ENCODE measurements around the gene TBC1D22B. TPM values are rescaled to one million over a fixed set of nuclear protein-coding genes. Genes with fewer than 3 reads are reported as not detected.

Gene TBC1D22B
- total RNA-seq, 1 experiment from 2014 or later: 12.9 TPM

GRCh38 chr6:37332894-37333293, 75.3 kb downstream of the TBC1D22B start:
- no peak overlapping the region for H3K14ac ChIP-seq (ENCODE audit: insufficient read depth, low read length)
- no peaks in the 10 kb centered on the region for H4K20me1 ChIP-seq (ENCODE audit: control insufficient read depth, insufficient read depth, insufficient read length)
- no peak overlapping the region for H3K4me3 Mint-ChIP-seq
- H3K36me3 Mint-ChIP-seq (ENCODE audit: insufficient read depth in 1 of 3, low read depth in 3 of 3): peaks cover 9 to 29% (median 15%) of the 10 kb centered on the region in 3 experiments
- no peak overlapping the region for H3K9ac ChIP-seq (ENCODE audit: extremely low read depth, insufficient read length, low read length)
- no peaks in the 10 kb centered on the region for H3K23me2 ChIP-seq (ENCODE audit: insufficient read length, low read depth, low read length, poor library complexity, severe bottlenecking)
- no peak overlapping the region for H4K91ac ChIP-seq (ENCODE audit: insufficient read length, low read depth, low read length)
- TF ChIP-seq, protein P1, sequence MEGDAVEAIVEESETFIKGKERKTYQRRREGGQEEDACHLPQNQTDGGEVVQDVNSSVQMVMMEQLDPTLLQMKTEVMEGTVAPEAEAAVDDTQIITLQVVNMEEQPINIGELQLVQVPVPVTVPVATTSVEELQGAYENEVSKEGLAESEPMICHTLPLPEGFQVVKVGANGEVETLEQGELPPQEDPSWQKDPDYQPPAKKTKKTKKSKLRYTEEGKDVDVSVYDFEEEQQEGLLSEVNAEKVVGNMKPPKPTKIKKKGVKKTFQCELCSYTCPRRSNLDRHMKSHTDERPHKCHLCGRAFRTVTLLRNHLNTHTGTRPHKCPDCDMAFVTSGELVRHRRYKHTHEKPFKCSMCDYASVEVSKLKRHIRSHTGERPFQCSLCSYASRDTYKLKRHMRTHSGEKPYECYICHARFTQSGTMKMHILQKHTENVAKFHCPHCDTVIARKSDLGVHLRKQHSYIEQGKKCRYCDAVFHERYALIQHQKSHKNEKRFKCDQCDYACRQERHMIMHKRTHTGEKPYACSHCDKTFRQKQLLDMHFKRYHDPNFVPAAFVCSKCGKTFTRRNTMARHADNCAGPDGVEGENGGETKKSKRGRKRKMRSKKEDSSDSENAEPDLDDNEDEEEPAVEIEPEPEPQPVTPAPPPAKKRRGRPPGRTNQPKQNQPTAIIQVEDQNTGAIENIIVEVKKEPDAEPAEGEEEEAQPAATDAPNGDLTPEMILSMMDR (conservative IDR thresholded peaks at IDR 0.05): no peak
- H3K4me1 ChIP-seq (ENCODE audit: insufficient read depth, low read length): no peaks in the 10 kb centered on the region; the same call in 1 of the 2 replicates
- no peak overlapping the region for H3K23ac ChIP-seq (ENCODE audit: insufficient read length, low read depth, low read length)
- no peaks in the 10 kb centered on the region for H3K27me3 Mint-ChIP-seq (ENCODE audit: low read depth)
- H3K9me3 ChIP-seq (ENCODE audit: control insufficient read depth, low read depth, low read length): no peaks in the 10 kb centered on the region
- no peak overlapping the region for H2BK15ac ChIP-seq (ENCODE audit: low read depth, low read length)
- H3K27ac Mint-ChIP-seq: no peak overlapping the region
- no peak overlapping the region for H3K27ac ChIP-seq (ENCODE audit: insufficient read length, low read depth, low read length)
- H3K79me1 ChIP-seq (ENCODE audit: insufficient read depth, low read depth, low read length, poor library complexity, severe bottlenecking): no peaks in the 10 kb centered on the region
- H3K27me3 ChIP-seq (ENCODE audit: insufficient read depth, low read length): no peaks in the 10 kb centered on the region
- no peak overlapping the region for H3K4ac ChIP-seq (ENCODE audit: low read depth, low read length)
- no peak overlapping the region for H2BK120ac ChIP-seq (ENCODE audit: low read depth, low read length, poor library complexity, severe bottlenecking)
- H2AFZ ChIP-seq (ENCODE audit: low read length): no peak overlapping the region
- H3K79me2 ChIP-seq (ENCODE audit: insufficient read depth, low read length): no peaks in the 10 kb centered on the region
- no peak for DNase-seq
- H2BK5ac ChIP-seq (ENCODE audit: insufficient read length, low read length): no peak overlapping the region
- H2BK12ac ChIP-seq (ENCODE audit: insufficient read length, low read depth, low read length): no peak overlapping the region
- no peak overlapping the region for H3T11ph ChIP-seq (ENCODE audit: low read length)
- no peak overlapping the region for H2BK20ac ChIP-seq (ENCODE audit: low read depth, low read length, poor library complexity, severe bottlenecking)
- no peak overlapping the region for H2AK5ac ChIP-seq (ENCODE audit: insufficient read length, low read length)
- no peak overlapping the region for H4K5ac ChIP-seq (ENCODE audit: insufficient read length, low read depth, low read length)
- H3K18ac ChIP-seq (ENCODE audit: insufficient read length, low read depth, low read length): no peak overlapping the region
- H3K9me3 Mint-ChIP-seq: no peaks in the 10 kb centered on the region
- no peak overlapping the region for H3K4me2 ChIP-seq (ENCODE audit: insufficient read depth, insufficient read length, low read length)
- H3K4me1 Mint-ChIP-seq: no peaks in the 10 kb centered on the region
- WGBS (ENCODE audit: extremely low coverage, insufficient read length, low lambda C conversion rate): no CpG with 5 or more reads among the region's 1 CpG
- H3K56ac ChIP-seq (ENCODE audit: insufficient read length, low read depth, low read length): no peak overlapping the region
- H4K8ac ChIP-seq (replicated peaks; ENCODE audit: insufficient read length, low read depth, low read length): no peak overlapping the region
